Measurements from ENCODE around the gene PRSS23. TPM values are rescaled to one million over a fixed set of nuclear protein-coding genes. Genes with fewer than 3 reads are reported as not detected.
"Not testable (repeated sequence)": the region's sequence is repeated elsewhere in the genome, so short reads cannot be mapped to it uniquely, and the experiment has no call there.

PRSS23 gene
- total RNA-seq, 1 experiment from 2014 or later = 1.5 TPM

DNA sequence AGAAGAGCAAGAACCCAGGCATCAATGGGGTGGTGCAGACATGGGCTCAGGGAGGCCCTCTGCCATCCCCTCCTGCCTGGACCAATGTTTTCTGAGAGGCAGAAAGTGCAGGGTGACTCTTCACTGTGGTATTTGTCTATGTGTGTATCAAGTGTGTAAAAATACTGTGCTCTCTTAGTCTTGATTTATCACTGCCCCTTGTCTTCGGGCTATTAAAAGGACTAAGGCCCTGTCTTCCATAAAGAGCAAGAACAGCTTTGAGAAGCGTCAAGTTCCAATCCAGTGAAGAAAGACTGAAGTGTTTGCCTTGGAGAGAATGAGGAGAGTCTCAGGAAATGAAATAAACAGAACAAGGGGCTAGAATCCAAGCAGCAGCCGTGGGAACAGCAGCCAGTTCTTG is 14.4 kb downstream of the PRSS23 start:
- H3K4me3 ChIP-seq = no peak overlapping the region
- no peak for DNase-seq
- H3K36me3 ChIP-seq = no peaks in the 10 kb centered on the region
- H3K27me3 ChIP-seq = no peaks in the 10 kb centered on the region
- peaks cover 6% of the 10 kb centered on the region; the same call in 1 of the 2 replicates for H3K4me1 ChIP-seq
- H3K9me3 ChIP-seq (replicated peaks) = no peaks in the 10 kb centered on the region
- no peak overlapping the region for H3K27ac ChIP-seq

DNA sequence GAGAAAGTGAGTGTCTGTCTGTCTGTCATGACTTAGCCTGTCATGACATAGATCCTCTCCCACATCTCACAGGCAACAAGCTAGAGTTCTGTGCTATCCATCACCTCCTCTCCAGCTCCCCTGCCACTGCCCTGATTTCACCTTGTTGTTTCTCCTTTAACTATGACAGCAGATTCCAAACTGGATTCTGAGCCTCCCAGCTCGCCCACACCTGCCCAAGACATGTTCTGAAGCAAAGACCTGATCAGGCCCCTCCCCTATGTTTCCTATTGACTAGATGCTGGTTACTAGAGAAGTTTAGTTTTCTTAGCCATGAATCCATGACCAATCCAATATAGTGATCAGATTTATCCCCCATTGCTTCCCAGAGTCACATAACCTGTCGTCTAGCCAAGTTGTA is 15.4 kb downstream of the PRSS23 start:
- peaks cover 6% of the 10 kb centered on the region; the same call in 1 of the 2 replicates for H3K4me1 ChIP-seq
- H3K9me3 ChIP-seq (replicated peaks) = no peaks in the 10 kb centered on the region
- H3K4me3 ChIP-seq = no peak overlapping the region
- DNase-seq = no peak
- no peaks in the 10 kb centered on the region for H3K27me3 ChIP-seq
- no peak overlapping the region for H3K27ac ChIP-seq
- H3K36me3 ChIP-seq = no peaks in the 10 kb centered on the region

DNA sequence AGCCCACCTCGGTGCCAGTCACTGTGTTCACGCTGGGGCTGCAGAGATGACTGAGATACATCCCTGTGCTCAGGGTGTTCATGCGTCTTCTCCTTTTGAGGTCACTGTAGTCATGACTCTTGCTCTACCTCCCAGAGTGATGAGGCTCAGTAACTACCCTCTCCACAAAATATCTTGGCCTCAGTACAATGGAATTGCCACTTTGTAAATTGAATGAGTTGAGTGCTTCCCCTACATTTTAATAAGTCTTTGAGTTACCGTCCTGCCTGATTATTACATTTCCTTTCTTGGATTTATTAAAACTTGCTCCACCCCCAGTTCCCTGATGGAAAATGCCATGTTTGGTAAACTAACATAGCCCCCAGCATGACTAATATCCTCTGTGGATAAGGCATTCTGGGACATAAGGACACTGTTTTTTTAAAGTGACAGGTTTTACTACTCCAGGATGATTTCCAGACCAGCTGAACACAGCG is 15.9 kb downstream of the PRSS23 start:
- H3K4me3 ChIP-seq = no peak overlapping the region
- peaks cover 6% of the 10 kb centered on the region; the same call in 1 of the 2 replicates for H3K4me1 ChIP-seq
- no peak overlapping the region for H3K27ac ChIP-seq
- H3K27me3 ChIP-seq = no peaks in the 10 kb centered on the region
- no peaks in the 10 kb centered on the region for H3K36me3 ChIP-seq
- no peaks in the 10 kb centered on the region for H3K9me3 ChIP-seq (replicated peaks)
- DNase-seq = no peak

DNA sequence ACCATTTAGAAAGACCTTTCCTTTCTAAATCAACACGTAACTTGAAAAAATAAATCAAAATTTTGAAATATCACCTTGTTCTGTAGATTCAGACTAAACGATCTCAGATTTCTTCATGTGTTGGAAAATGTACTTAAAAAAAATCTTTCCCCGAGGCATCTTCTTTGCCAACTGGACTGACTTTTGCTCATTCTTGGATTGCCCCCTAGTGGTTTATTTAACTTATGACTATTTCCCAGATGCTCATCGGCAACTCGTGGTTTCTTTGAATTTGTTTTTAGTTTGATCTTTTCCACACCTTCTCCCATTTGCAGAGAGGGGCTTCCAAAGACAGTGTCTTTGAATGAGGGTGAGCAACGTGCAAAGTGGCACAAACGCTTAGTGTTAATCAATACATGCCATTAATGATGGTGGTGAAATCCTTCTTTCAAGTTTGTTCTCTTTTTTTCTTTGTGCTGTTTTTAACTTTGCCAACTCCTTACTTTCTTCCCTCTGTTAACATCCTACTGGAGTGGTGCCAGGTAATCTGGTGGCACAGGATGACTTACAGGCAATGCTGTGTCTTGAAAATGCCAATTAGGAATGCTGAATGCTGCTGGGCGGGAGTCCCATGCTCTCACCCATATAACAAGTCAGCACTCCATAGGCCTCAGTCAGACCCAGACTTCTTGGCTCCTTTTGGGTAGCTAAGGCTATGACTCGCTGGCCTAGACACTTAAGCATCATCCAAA is 18.3 kb downstream of the PRSS23 start:
- Histone ChIP-seq H3K27ac (no peak overlapping the region), H3K4me1 (peaks cover 6% of the 10 kb centered on the region; the same call in 1 of the 2 replicates), H3K9me3 (replicated peaks) (no peaks in the 10 kb centered on the region), H3K27me3 (no peaks in the 10 kb centered on the region), H3K4me3 (no peak overlapping the region), H3K36me3 (no peaks in the 10 kb centered on the region)
- DNase-seq = peak in 1 of 2 experiments; percentile 80

DNA sequence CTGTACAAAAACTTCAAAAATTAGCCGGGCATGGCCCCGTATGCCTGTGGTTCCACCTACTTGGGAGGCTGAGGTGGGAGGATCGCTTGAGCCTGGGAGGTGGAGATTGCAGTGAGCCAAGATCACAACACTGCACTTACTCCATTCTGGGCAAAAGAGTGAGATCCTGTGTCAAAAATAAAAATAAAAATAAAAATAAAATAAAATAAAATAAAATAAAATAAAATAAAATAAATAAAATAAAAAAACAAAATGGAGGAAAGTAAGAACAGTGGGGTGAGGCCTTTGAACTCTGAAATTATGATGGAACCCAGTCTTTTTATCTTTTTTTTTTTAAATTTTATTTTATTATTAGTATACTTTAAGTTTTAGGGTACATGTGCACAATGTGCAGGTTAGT is 23.8 kb downstream of the PRSS23 start:
- H3K27me3 ChIP-seq; H3K4me1 ChIP-seq; H3K36me3 ChIP-seq; DNase-seq; H3K4me3 ChIP-seq; H3K27ac ChIP-seq; H3K9me3 ChIP-seq (replicated peaks): not testable (repeated sequence)

DNA sequence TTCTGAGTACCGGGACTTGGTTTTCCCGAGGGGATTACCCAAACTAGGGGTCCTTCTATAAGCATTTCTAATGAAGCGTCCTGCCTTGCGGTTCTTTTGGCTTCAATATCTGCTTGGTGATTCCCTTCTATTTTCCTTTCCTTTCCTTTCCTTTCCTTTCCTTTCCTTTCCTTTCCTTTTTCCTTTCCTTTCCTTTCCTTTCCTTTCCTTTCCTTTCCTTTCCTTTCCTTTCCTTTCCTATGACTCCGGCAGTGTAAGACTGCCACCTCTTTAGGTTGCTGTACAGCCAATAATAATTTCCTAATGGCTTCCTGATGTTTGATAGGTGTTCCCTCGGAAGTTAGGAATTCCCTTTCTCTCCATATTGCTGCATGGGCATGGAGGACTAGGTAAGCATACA is 34.0 kb downstream of the PRSS23 start:
- H3K27me3 ChIP-seq; H3K4me1 ChIP-seq; H3K9me3 ChIP-seq (replicated peaks); DNase-seq; H3K27ac ChIP-seq; H3K4me3 ChIP-seq; H3K36me3 ChIP-seq: not testable (repeated sequence)

DNA sequence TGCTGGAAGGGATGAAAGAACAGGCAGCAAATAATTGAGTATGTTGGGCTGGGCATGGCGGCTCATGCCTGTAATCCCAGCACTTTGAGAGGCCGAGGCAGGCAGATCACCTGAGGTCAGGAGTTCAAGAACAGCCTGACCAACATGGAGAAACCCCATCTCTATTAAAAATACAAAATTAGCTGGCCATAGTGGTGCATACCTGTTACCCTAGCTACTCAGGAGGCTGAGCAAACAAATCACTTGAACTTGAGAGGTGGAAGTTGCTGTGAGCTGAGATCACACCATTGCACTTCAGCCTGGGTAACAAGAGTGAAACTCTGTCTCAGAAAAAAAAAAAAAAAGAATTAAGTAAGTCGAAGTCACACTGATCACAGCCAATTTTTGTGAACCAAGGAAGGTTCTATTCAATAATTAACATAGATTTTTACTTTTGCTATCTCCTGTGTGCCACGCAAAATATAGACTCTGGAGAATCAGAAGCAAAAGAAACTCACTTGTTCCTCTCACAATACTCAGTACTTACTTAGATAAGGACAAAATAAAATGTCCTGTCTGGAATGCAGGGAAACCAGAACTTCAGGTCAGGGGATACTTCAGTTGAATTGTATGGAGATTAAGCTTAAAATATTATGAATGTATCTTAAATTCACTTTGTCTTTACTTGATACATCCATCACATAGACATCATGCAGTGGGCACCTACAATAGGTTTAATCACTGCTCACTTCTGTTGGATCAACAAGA is 44.6 kb downstream of the PRSS23 start:
- not testable (repeated sequence) for H3K36me3 ChIP-seq, H3K4me3 ChIP-seq, H3K27me3 ChIP-seq, DNase-seq, H3K4me1 ChIP-seq, H3K27ac ChIP-seq
- peaks cover 11% of the 10 kb centered on the region for H3K9me3 ChIP-seq (replicated peaks)

DNA sequence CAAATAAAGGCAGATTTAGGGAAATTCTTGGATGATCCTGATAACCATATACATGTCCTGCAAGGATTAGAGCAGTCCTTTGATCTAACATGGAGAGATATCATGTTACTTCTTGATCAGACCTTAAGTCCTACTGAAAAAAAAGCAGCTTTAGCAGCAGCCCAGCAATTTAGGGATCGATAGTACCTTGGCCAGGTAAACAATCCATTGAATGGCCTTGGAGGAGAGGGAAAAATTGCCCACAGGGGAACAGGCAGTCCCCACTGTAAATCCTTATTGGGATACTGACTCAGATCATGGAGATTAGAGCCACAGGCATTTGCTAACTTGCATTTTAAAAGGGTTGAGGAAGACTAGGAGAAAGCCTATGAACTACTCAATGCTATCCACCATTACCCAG is 47.8 kb downstream of the PRSS23 start:
- Histone ChIP-seq H3K9me3 (replicated peaks) (0 out of 2 replicates have a peak, but pooled peaks cover 7% of the 10 kb centered on the region), H3K36me3 (no peaks in the 10 kb centered on the region), H3K4me1 (no peaks in the 10 kb centered on the region), H3K27ac (no peak overlapping the region), H3K27me3 (no peaks in the 10 kb centered on the region; the same call in 1 of the 2 replicates), H3K4me3 (no peak overlapping the region)
- DNase-seq = no peak

DNA sequence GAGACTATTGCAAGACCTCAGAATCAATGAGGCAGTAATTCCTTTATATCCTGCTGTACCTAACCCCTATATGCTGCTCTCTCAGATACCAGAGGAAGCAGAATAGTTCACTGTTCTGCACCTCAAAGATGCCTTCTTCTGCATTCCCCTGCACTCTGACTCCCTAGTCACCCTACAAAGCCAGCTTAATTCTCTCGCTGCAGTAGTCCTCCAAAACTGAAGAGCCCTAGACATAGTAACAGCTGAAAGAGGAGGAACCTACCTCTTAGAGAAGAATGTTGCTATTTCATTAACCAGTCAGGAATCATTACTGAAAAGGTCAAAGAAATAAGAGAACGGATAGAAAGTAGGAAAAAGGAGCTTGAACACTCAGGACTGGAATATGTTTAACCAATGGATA is 49.3 kb downstream of the PRSS23 start:
- no peaks in the 10 kb centered on the region for H3K9me3 ChIP-seq (replicated peaks)
- no peaks in the 10 kb centered on the region; the same call in 1 of the 2 replicates for H3K27me3 ChIP-seq
- no peaks in the 10 kb centered on the region for H3K4me1 ChIP-seq
- H3K4me3 ChIP-seq = no peak overlapping the region
- H3K27ac ChIP-seq = no peak overlapping the region
- DNase-seq = no peak
- H3K36me3 ChIP-seq = no peaks in the 10 kb centered on the region

Other genes starting within 250 kb of the PRSS23 start
- gene ME3, start 127.9 kb upstream of the PRSS23 start, total RNA-seq (2014; rRNA removed; shearing (Covaris generic)) = not detected in 2 replicates
- gene FZD4, start 154.9 kb downstream of the PRSS23 start, total RNA-seq (2014; rRNA removed; shearing (Covaris generic)) = 5.8 and 6.1 TPM in 2 replicates
- gene TMEM135, start 237.4 kb downstream of the PRSS23 start, total RNA-seq (2014; rRNA removed; shearing (Covaris generic)) = 33.9 and 35.3 TPM in 2 replicates